C1 segment of cervical spinal cord (tissue), 14 donors: ENCODE data around the gene SULT4A1.

Experiments used
- DNase-seq, 14 donors: peaks; one replicate each; lab custom pipeline; 2025; lab: John Stamatoyannopoulos, UW

The SULT4A1 gene

DNA sequence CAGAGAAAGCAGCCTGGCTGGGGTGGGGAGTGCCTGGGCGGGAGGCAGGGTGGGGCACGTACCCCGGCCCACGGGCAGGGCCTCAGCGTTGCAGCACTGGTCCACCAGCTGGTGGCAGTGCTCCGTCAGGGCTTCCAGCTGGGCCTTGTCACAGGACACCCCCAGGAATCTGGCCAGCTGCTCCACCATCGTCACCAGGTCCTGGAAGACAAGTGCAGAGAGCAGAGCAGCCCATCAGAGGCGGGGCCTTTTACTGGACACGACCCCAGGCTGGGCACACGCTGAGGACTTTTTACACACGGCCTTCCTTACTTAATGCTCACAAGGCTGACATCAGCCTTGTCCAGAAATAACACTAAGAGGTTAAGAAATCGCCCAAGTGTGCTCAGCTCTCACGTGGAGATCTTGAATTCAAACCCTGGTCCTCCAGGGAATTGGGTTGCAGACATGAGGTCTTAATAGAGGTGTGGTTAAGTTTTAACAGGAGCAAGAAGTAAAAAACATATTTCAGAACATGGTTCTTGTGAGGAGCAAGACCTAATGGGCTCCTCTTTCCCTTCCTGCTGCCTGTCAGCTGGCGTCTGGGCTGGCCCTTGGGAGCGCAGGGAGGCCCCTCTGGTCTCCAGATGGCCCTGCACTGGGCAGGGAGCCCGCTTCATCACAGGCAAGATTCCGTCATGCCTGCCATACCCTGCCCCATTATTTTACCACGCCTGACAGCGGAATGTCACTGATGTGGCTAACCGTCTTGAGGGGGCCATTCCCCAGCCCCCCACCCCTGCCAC is 33.1 kb downstream of the SULT4A1 start:
- DNase-seq, result peak in 6 of 14 donors; percentile 17 to 60 (median 42)

DNA sequence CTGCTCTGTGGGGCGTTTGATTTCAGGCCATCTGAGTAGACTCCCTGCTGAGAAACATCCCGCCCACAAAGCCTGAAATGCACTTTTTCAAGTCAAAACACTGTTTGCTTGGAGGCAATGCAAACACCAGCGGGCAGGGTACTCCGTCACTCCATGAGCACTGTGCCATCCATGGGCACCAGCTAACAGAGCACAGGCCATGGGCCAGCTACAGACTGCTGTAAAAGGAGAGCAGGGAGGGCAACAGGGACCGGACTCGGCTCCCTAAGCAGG is 33.7 kb downstream of the SULT4A1 start:
- no peak for DNase-seq

DNA sequence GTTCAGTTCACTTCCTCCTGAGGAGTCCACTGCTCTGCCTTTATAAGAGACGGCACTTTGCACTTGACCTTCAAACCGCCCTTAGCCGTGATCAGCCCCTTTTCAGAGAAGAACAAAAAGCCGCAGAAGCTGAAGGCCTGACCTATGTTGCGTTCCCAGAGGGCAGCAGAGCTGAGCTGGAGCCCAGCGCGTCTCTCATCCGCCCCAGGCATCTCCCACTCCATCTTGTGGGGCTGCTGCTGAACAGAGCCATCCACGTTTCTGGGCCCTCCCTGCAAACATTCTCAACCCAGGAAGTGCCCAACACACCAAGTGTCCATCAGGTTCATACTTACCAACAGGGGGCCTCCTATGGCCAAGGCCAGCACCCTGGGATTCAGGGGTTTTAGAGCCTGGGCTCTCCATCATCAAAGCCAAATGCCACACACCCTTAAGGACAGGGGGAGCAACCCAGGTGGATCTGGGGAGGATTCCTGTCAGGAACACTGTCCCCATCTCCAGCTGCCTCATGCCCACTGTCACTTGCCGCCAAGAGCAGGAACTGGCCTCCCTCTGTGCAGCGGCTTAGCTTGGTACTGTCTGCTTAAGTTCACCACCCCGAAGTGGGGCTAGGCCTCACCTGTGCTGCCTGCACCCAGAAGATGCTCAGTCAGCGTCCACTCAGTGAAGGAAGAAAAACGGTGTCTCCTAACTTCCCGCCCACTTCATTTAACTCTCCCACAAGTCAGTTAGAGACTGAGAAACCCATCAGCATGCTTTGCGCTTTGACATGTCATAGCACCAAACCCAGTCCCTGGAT is 34.2 kb downstream of the SULT4A1 start:
- DNase-seq, result no peak

DNA sequence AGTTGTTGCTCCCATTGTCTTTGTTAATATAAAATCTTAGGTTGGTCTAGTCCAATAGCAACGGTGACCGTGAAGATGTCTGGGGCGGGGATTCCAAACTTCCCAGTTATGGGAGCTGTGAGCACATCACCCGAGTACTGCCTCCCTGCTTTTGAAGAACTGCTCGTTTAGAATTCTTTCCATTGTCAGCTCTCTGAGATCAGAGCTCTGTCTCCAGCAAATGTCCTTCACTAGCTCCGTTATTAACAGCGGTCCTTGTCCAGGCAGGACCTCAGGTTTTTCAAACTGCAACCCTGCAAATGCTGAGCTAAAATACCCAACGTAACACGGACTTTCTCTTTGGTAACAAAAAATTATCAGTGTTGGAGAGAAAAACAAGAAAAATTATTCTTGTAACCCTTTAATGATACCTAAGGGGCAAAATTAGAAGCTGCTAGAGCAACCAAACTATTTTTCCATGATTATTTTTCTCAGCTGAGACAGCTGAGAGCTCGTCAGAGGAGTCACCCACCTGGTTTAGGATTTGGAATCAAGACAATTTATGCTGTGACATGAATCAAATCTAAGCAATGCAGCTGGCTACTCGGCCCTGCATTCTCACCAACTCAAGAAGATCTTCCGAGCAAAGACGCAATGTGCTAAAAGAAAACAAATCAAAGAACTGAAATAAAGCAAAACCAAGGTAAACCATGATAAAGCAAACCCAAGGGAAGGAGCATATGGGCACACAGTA is 35.1 kb downstream of the SULT4A1 start:
- DNase-seq, result no peak

DNA sequence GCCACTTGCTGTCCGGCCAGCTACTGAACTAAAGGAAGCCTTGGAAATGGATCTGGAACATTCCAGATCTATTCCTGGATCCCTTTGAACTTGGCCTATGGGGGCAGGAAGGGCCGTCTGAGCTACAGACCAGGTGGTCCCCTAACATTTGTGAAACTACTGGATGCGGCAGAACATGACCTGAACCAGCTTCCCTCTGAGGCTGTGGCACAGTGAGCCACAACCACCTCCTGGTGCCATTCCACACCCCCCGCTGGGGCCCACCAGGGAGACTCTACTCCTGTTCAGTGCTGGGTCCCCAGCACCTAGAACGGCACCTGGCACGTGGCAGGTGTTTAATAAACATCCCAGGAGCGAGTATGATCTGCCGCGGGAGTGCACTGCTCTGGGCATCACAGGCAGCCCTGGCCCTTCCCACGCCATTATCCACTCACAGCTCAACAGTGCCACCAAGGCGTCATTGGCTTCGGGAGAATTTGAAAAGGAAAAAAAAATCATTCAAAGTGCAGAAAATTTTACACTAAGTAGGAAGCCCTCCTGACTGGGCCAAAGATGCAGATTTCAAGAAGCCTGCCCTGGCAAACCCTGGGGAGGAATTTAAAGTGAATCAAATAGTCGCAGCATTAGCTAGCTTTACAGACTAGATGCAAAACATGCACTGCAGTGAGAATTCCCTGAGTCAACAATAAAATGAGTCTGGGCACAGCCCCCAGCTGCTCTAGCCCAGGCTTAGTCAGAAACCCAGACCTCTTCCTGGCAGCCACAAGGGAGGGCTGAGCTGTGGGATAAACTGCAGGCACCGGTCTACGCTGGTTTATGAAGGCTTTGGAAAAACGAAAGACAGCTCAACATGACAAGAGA is 35.9 kb downstream of the SULT4A1 start:
- peak in 7 of 14 donors; percentile 9 to 66 (median 28) for DNase-seq

DNA sequence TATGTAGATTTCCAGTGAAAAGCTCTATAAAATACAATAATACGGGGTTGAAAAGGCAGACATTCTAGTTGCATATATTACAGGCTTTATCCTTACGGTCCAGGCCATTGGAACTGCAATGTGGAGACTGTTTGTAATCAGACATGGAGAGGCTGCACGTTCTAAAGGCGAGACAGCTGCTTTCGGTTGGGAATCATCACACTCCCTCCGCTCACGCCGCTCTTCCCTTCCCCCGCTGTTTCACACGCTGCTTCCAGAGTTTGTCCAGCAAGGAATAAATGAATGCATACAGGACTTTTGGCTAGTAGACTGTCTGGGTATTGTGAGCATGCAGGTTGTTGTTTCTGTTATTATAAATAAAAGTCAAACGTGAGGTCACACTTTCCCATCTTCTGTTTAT is 36.7 kb downstream of the SULT4A1 start:
- DNase-seq, result no peak

DNA sequence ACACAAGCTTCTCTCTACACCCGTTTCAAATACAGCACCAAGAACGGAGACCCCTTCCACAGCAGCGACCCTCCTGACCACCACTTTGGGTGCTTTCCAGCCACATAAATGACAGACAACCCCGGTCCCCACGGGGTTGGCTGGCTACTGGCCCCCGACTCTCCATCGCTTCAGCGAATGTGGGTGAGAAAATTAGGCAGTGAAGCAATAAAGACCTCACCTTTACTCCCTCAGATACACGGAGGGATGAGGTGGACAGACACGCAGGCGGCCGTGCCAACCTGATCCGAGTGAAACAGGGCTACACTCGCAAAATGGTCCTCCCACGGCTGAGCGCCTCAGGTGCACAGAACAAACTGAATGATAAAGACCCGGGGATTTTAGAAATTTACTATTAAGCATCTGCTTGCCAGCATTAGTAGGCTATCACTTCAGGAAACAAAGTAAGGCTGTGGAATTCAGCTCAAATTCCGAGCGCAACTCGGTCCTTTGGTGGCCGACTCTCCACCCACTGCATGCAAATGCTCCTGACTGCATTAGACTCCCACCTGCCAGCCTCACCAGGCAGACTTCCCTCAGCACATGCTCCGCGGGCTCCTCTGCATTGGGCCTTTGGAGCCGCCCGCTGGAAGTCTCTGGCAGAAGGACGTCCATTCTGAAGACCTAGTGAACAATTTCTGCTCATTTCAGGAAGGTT is 37.4 kb downstream of the SULT4A1 start:
- DNase-seq, result no peak

DNA sequence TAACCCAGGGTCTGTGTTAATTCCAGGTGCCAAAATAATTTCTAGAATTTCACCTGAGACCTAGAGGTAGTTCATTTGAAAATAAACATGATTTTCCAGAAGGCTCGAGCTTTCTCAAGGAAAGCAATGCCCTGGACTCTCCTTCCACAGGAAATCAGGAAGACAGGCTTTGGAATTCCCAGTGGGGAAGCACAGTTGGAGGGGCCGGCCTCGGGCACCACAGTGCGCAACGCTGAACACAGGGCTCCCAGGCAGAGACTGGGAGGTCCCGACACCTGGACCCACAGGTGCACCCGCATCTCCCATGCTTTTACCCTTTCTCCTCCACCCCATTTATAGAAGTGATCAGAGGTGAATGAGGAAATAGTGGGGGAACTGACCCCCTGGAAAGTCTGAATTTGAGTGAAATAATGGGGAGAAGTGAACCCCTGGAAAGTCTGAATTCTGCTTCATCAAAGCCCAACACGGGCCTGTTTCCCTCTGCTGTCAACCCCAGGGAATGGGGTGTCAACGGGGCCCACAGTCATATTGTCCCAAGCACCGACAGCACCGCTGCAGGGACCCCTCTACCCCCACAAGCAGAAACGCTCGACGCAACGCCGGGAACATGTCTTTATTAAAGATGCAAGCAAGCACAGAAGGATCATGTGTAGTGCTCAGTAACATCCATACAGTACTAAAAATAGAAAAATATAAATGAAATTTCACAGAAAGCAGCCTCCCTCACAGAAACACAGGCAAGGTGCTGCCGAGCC is 38.2 kb downstream of the SULT4A1 start:
- DNase-seq, result no peak

DNA sequence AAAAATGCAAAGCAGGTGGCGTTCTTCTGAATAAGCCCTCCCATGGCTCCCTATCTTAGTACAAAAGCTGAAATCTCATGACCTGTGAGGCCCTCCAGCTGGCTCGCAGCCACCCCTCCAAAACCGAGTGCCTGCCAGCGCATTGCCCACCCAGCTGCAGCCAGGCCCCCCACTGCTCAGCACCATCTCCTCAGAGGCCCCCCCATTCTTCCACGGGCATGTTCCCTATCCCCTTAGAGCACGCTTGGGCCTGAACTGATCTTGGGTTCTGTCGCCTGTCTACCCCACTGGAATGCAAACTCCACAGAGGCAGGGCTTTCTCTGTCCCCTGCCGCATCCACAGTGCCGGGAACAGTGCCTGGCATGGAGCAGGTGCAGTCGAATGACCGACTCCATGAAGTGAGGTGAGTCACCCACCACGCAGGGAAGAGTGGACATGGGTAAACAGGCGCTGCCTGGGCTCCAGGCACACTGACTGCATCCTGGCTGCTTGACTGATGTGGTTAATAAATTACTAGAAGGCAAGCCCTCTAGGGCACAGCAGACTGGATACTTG is 38.9 kb downstream of the SULT4A1 start:
- DNase-seq, result no peak

DNA sequence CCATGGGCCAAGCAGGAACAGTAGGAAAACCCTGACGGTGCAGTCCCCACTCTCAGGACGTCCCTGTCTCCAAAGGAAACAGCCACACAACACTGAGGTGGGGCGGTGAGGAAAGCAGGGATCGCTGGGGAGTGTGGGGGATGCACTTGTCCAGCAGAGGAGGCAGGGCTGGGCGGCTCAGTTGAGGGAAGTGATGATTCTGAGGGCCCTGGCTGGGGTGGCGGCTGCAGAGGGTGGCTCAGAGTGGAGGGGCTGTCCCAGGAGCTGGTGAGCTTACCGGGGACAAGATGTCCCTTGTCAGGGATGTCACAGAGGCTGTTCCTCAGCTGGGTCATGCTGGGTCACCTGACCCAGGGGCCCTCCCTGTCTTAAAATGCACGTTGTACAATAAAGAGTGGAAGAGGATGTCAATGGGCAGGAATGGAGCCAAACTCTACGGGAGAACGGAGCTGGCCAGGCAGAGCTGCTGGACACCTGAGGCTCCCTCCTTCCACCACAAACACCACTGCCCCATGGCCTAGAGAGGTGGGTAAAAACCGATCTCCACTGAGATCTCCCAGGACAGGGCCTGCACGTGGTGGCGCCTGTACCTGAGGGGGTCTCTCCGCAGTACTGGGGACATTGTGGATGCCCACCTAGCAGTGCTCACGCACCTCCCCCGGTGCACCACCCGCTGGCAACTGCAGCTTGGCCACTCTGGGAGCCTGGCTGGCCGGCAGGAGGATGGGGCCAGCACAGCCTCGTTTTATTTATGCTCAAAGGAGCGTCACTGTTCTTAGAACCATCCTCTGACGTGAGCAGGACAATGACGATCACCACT is 40.5 kb downstream of the SULT4A1 start:
- DNase-seq, result no peak

DNA sequence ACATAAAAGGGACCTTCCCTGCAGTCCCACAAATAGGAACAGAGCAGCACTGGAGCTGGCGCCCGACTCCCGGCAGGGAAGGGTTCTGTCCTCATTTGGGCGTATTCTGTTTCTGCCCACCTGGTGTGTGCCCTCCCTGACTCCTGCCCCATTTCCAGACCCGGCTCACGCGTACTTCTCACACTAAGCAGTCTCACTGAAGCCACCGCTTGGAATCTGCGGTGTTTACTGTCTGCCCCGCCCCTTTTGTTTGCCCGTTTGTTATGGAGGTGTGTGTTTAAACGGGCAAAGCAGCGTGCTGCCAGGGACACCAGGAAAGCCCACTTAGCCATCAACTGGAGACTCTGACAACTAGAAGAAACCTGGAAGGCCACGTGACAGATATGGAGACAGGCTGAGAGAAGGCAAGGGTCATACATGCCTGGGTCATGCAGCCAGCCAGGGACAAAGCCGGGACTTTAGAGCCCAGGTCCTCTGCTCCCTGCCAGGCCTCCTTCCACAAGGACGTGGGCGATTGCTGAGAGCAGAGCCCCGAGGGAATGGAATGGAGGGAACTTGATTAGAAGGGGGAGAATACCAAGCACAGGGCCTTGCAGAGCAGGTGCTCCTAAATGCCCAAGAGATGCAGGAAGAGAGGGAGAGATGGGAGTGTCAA is 41.5 kb downstream of the SULT4A1 start:
- DNase-seq, result no peak

DNA sequence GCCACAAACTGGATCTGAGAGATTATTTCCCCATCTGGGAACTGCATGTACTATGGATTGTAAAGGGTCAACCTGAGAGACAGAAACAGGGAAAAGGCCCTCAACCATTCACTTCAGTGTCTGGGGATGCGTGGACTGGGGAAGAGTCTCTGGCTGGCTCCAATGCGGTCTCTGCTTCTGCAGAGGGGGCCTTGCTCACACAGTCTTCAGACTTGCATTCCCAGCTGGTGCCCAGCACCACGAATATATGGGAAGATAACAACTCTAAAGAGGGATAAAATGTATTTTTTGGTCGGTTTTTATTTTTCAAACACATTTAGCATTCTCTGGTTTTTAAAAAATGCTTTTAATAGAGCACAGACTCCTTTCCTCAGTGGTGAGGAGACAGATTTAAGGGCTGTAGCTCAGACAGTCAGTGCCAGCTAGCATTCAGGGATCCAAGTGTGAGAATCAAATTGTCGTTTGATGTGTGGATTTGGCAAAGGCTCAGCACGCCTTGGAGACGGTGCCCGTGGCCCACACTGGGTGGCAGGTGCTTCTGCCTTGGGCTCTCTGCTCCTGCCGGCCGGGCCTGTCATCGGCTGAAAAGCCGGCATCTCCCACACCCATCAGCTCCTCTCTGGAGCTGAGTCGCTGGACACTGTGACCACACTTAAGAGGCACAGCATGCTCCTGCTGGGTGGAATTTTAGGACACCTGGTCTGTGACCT is 42.2 kb downstream of the SULT4A1 start:
- peak in 1 of 14 donors; percentile 60 for DNase-seq

DNA sequence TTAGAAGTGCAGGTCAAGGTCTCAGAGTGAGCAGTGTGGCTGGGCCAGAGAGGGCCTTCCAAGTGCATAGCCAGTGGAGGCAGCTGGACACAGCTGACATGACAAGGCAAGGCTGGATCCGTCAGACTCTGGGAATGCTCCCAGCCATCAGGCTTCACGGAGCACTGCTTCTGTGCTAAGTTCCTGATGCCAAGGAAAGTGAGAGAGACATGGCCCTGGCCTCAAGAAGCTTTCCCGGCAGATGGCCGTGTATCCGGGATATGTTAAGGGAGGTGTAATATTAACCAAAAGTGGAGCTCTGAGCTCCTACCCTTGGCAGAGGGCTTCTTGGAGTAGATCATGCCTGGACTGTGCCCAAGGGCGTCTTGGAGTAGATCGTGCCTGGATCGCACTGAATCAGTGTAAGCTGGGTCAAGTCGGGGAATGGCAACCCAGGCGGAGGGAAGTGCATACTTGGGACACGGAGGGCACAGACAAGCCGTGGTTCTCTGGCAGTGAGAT is 42.8 kb downstream of the SULT4A1 start:
- no peak for DNase-seq

DNA sequence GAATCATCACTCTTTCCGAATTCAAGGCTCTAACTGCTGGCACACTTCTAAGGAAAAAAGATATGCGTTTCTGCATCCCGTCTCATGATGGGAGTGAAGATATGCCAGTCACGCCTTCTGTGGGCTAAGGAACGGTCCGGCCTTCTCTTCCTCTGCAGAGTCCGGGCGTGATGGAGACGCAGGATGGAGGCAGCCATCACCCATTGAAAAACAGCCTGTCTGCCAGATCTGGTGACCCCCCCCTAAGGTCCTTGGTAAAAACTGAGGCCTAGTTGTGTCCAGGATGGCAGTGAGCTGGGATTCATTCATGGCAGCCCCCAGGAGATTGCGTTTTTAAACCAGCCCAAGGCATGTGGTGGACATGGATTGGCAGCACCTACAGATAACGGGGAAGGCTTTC is 43.3 kb downstream of the SULT4A1 start:
- no peak for DNase-seq

DNA sequence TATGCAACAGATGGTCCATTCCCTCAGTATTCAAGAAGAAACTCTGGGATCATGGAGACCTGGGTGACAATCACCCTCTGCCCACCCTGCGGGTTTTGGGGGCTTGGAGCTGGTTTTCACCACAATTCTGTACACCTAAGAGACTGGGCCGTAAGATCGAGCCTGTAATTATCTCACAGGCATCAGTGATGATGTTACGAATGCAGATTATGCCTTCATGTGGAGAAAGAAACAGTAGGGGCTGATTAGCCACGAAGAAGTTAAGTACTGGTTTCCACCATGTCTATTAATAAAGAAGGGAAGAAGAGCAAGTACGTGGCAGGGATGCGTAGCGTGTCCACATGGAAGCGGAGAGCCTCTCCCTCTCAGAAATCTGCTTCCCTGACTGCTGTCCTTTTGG is 44.9 kb downstream of the SULT4A1 start:
- DNase-seq, result no peak

DNA sequence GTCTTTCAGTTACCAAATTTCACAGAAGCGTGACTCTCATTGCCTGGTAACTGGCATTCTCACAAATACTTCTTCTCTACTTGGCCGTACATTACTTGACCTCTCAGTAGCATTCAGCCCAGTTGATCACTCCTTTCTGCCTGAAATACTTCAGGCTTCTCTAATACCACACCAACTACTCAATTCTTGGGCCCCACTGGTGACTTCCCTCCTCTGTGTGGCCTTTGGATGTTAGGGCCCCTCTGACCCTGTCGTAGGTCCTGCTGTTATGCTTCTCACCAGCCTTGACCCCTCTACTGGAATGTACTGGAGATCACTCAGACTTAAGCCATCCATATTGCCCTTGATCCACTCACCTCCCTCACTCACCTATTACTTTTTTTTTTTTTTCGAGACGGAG is 48.0 kb downstream of the SULT4A1 start:
- no peak for DNase-seq

DNA sequence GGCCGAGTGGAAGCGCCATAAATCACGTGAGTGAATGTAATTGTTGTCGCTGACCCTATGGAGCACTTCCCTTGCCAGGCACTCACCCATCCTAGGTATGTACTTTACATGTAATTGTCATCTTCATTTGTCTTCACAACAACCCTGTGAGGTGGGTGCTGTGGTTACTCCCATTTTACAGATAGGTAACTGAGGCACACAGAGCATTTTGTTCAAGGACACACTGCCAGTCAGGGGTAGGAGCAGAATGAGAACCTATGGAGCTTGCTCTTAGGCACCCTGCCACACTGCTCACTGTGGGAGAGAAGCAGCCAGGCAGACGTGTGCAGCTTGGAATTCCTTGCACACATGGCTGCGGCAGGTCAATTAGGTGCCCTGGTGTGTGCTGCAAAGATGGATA is 49.4 kb downstream of the SULT4A1 start:
- no peak for DNase-seq
